ENCODE results near the gene GHRHR. TPM values are rescaled to one million over a fixed set of nuclear protein-coding genes. Genes with fewer than 3 reads are reported as not detected.

GHRHR gene
- total RNA-seq, 1 donor, result not detected

DNA sequence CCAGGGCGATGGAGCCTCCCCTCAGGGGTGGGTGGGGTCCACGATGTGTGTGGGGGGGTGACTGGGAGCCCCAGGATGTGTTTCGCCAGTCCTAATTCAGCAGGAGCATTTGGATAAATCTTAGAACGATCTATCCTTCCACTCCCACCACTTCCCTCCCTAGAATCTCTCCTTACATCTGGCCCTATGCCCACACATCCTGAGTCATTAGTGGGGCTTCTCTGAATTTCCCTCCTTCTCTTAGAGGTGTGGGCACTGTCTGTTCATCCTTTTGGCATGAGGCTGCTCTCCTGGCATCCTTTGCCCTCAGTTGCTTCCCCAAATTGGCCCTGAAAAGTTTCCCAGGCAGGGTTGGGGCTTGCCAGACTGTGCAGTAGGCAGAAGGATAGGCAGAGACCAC lies 1.6 kb downstream of the GHRHR start:
- no peak for DNase-seq (ENCODE audit: low read depth in 2 of 3, low spot score in 2 of 3)

DNA sequence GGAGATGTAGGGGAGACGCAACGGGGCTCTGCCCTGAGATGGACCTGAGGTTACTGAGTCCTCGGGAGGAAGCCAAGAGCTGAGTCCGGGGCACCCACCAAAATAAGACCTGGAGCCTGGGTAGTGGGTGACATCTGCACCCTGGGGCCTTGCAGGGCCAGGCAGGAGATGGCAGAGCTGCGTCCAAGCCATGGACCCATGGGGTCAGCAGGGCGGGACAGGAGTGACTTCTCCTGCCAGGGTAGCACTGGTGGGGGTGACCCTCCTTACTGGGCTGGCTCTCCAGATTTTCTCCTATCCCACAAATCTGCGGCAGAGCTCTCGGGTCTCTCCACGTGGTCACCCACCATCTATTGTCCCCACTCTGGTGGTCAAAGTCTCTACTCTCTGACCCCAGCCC lies 2.1 kb downstream of the GHRHR start:
- no peak for DNase-seq (ENCODE audit: low read depth in 2 of 3, low spot score in 2 of 3)

DNA sequence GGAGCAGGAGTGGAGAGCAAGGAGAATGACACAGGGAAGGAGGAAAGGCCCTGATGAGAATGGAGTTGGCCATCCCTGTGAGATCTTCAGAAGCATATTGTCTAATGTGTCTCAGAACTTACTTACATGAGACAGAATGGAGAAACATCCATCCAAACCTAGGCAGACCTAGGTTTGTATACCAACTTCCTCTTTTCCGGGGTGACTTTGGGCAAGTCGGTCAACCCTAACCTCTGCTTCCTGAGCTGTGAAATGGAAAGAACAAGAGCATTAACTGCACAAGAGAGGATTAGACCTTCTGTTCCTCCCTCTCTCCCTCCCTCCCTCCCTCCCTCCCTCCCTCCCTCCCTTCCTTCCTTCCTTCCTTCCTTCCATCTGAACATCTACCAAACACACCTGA lies 4.5 kb downstream of the GHRHR start:
- DNase-seq (ENCODE audit: low read depth in 2 of 3, low spot score in 2 of 3), result no peak

DNA sequence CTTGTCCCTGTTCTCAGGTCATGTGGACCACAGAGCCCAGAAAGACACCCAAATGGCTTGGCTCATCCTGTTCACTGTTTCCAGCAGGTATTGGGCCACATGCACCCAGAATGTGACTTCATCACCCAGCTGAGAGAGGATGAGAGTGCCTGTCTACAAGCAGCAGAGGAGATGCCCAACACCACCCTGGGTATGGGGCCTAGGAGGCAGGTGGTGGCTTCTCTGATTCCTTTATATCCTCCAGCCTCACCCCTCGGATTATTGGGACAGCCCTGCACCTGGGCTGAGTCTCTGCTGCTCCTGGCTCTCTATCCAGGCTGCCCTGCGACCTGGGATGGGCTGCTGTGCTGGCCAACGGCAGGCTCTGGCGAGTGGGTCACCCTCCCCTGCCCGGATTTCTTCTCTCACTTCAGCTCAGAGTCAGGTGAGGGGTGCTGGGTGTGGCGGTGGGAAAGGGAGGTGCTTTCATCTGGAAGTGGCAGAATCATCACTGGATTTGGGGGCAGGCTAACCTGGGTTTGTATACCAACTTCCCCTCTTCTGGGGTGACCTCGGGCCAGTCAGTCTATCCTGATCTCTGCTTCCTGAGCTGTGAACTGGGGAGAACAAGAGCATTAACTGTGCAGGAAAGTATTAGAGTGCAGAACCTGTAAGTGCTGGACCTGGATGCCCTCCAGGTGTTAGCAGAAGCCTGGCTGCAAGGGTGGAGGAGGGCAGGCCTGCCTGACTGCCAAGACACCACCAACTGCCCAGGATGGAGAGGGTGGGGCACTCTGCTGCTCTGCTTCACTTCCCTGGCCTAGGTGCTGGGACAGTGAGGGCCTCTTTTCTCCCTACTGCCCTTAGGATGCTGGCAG lies 5.2 kb downstream of the GHRHR start:
- no peak for DNase-seq (ENCODE audit: low read depth in 2 of 3, low spot score in 2 of 3)

DNA sequence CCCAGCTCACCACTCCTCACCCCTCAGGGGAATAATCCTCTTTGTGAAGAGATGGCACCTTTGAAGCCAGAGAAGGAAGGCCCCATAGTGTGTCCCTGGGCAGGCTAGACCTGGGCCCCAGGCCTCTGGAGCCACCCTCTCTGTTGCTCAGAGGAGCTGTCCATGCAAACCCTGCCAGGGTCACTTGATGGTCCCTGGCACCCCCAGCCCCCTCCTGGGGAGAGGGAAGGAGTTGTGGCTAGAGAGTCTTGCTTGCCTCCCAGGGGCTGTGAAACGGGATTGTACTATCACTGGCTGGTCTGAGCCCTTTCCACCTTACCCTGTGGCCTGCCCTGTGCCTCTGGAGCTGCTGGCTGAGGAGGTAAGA lies 5.8 kb downstream of the GHRHR start:
- DNase-seq (ENCODE audit: low read depth in 2 of 3, low spot score in 2 of 3), result no peak

DNA sequence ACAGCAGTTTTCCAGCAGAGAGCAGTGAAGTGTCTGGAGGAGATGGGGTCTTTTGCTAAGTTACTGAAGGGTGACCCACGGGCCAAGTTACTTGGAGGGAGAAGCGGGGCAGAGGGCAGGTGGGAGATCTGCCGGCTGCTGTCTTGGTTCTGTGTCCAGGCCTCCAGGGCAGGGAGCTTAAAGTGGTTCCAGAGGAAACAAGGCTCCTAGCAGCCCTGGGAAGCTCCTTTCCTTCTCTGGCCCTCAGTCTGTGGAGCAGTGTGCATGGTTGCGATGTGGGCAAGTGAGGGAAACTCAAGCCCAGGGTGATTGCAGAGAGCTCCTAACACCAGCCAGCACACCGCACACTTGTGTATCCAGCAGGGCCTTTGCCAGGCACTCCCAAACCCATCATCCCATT lies 6.3 kb downstream of the GHRHR start:
- DNase-seq (ENCODE audit: low read depth in 2 of 3, low spot score in 2 of 3), result no peak

DNA sequence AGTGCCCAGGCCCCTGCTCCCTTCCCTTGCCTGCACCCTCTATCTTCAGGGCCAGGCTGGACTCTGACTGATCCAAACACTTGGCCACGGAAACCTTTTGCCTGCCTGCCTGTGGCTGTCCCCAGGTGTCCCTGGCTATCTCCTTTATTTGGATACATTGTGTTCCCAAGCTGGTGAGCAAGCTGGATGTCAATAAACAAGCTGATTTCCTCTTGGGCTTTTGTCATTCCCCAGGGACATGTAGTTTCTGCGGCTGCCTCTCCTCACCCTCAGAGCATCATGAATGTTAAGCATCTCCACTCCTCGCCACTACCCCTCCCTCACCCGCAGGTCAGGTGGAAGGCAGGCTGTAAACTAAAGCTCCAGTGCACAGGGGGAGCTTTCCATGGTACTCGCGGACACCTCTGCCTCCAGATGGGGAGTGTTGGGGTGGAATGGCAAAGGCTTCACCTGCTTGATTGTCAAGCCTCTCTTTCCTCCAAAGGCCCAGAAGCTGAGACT lies 6.9 kb downstream of the GHRHR start:
- DNase-seq (ENCODE audit: low read depth in 2 of 3, low spot score in 2 of 3), result no peak

DNA sequence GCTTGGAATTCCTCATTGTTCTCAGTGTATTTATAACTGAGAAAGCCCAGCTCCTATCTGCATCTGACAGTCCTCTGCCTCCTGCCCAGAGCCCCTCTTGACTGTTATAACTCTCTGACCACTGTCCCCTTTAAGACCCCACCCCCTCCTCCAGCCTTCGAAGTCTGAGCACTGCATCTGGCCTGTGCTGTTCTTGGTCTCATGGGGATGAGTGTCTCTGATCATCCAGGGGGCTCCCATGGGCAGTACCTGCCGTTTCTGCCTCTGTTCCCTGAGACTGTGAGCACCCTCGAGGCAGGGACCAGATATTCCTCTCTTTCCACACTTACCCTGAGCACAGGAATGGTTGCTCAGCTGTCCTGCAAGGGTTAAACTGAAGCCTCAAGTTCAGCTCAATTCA lies 7.7 kb downstream of the GHRHR start:
- no peak for DNase-seq (ENCODE audit: low read depth in 2 of 3, low spot score in 2 of 3)

DNA sequence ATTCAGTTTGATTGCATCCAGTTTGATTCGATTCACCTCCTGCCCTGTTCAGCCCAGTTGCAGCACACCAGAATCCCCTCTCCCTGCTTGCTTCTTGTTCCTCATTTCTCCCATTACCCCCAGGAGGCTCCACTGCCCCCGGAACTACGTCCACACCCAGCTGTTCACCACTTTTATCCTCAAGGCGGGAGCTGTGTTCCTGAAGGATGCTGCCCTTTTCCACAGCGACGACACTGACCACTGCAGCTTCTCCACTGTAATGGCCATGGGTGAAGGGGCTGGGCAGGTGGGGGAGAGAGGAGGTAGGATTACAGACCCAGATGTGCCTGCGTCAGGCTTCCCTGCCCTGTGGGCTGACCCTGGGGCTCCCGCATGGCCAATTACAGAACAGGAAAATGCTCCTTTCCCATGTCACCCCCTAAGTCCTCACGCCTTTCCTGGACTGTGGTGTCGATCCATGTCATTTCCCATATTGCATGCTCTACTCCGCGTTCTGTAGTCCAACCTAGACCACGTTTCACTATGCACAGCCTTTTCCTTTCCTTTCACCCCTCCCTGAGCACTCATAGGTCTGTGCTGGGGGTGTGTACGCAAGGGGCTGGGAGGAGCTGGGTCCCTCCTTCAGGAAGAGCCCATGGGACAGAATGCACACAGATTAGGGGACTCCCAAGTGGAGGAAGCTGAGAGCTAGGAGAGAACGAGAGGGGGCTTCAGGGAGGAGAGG lies 8.2 kb downstream of the GHRHR start:
- no peak for DNase-seq (ENCODE audit: low read depth in 2 of 3, low spot score in 2 of 3)

DNA sequence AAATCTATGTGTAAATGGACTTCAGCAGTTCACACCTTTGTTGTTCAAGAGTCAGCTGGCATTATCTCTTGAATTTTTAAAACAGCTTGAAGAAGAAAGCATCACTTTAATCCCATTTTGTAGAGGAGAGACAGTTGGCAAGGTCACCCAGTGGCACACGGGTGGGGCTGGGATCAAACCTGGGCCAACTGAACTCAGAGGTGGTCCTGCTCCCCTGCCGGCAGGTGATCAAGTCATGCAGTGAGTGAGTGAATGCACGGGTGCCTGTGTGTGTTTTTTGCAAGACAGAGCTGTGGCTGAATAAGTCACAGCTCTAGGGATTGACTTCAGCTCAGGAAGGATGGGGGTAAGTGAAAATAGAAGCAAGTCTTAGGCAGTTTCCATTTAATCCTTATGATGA lies 9.5 kb downstream of the GHRHR start:
- no peak for DNase-seq (ENCODE audit: low read depth in 2 of 3, low spot score in 2 of 3)

DNA sequence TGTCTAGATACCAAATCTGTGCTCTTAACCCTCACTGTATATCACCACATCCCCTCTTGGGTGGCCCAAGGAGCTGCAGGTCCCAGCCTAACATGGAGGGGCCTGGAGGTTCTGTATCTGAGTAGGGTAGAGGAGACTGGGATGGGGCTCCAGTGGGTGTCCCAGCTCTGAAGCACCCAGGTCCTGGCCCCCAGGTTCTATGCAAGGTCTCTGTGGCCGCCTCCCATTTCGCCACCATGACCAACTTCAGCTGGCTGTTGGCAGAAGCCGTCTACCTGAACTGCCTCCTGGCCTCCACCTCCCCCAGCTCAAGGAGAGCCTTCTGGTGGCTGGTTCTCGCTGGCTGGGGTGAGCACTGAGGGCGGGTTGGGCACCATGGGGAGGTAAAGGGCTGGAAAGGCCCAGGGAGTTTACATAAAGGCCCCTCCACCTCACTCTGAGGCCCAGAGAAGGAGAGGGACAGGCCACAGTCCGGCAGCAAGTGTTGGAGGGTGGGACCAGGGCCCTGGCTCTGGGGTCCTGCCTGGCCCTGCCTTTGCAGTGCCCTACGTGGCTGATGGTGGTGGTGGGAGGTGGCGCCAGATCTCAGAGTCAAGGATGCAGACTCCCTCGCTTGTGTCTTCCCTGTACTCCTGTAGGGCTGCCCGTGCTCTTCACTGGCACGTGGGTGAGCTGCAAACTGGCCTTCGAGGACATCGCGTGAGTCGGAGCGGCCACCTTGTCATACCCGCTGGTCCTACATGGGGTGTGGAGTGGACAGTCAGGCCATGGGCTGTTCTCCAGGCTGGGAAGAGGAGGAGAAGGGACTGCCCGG lies 10.2 kb downstream of the GHRHR start:
- DNase-seq (ENCODE audit: low read depth in 2 of 3, low spot score in 2 of 3), result no peak

DNA sequence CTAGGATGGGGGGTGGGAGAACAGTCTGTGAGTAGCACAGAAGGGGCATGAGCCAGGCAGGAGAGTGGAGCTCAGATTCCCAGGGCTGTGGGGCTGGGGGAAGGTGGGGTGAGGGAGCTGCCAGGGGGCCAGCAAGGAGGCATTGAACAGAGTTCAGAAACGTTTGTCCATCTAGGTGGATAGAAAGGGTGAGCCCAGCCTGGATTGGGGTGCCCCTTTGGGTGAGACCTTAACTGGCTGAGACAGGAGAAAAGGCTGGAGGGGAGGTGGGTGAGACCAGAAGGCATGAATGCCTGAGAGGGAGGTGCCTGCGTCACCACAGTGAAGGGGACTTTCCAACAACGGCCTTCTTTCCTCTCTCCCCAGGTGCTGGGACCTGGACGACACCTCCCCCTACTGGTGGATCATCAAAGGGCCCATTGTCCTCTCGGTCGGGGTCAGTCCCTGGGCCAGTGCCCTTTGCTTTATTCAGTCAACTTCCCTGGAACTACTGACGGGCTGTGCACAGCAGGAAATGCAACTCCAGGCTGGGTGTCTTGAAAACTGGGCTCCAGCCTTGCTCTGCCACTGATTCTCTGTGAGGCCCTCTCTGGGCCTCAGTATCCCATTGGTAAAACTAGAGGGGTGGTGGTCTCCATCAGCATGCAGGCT lies 11.0 kb downstream of the GHRHR start:
- peak in 2 of 3 donors; percentile 80 to 81 for DNase-seq (ENCODE audit: low read depth in 2 of 3, low spot score in 2 of 3)

DNA sequence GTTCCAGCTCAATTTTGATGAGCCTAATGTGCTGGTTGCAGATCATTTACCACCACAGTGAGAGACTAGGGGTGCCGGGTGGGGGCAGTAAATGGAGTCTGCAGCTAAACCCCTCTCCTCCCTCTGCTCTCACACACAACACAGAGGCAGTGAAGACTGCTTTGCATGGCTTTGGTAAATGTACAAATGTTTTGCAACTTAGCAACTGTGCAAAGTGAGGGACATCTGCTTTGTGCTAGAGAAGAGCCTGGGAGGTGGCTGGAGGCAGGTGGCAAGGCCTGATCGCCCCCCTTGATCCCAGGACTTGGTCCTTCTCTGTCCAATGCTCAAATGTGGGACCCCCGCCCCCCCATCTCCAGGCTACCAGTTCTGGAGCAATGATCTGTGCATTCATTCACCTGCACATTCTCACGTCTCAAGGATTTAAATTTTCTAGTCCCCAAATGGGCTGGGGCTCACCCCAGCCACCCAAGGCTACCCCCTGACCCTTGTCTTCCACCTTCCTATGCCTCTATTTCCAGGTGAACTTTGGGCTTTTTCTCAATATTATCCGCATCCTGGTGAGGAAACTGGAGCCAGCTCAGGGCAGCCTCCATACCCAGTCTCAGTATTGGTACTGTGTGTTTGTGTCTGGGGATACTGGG lies 11.6 kb downstream of the GHRHR start:
- DNase-seq (ENCODE audit: low read depth in 2 of 3, low spot score in 2 of 3), result no peak

DNA sequence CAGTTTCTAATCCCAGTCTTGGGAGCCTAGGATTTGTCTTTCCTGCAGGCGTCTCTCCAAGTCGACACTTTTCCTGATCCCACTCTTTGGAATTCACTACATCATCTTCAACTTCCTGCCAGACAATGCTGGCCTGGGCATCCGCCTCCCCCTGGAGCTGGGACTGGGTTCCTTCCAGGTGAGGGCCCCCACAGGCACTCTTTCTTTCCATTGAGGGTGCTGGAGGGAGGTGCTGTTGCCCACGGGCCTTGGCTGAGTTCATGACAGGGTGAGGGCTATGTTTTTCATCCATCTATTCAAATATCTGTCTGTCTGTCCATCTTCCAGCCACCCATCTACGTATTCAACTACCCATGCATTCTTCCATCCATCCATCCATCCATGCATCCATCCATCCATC lies 12.6 kb downstream of the GHRHR start:
- no peak for DNase-seq (ENCODE audit: low read depth in 2 of 3, low spot score in 2 of 3)

DNA sequence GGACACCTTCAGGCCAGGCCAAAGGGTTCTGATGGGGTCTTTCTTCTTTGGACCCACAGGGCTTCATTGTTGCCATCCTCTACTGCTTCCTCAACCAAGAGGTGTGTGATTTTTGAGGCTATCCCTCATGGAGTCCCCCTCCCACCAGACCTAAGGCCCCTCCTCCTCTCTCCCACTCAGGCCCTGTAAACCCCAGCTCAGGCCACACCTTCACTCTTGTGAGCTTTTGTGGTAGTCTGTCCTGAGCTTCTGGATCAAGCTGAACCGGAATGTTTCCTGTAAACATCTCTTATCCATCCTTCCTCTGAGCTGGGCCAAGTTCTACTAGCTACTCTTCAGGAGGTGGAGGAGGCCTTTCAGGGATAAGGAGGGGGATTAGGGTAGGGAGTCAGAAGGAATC lies 13.5 kb downstream of the GHRHR start:
- DNase-seq (ENCODE audit: low read depth in 2 of 3, low spot score in 2 of 3), result no peak

DNA sequence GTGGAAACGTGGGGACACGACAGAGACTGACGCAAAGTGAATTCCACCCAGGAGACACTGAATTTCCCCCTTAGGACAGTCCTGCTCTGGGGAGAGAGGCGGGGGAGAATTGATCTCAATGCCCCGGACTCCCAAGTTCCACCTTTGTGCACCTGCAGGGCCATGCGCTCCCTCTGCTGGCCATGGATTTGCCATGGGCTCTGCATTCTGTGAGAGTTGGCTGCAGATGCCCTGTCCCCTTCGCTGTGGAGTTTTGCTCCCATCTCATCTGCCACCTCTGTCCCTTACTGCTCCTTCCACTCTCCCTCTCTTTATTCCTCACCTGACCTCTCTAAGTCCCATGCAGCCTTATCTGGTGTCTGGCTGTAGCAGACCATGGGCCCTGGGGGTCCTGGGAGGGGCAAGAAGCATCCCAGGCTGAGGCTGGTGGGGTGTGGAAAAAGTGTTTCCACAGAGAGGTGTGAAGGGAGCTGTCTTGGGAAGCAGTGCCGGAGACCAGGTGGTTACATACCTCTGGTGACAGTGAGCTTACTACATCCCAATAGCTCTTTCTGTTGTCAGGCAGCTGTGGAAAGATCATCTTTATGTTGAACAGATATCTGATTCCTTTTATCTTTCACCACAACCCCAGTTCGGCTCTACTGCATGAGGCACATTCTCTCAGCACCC lies 14.3 kb downstream of the GHRHR start:
- DNase-seq (ENCODE audit: low read depth in 2 of 3, low spot score in 2 of 3), result peak in 2 of 3 donors; percentile 35 to 57

DNA sequence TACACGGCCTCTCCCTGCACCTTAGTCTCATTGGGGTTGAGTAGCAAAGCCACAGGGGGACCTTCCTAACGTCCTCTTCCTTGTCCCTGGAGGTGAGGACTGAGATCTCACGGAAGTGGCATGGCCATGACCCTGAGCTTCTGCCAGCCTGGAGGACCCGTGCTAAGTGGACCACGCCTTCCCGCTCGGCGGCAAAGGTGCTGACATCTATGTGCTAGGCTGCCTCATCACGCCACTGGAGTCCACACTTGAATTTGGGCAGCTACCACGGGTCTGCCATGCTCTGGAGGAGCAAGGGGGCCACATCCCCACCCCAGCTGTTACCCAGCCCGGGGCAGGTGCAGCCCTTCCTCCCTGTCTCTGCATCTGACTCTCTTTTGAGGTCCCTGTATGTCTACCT lies 15.3 kb downstream of the GHRHR start:
- no peak for DNase-seq (ENCODE audit: low read depth in 2 of 3, low spot score in 2 of 3)

DNA sequence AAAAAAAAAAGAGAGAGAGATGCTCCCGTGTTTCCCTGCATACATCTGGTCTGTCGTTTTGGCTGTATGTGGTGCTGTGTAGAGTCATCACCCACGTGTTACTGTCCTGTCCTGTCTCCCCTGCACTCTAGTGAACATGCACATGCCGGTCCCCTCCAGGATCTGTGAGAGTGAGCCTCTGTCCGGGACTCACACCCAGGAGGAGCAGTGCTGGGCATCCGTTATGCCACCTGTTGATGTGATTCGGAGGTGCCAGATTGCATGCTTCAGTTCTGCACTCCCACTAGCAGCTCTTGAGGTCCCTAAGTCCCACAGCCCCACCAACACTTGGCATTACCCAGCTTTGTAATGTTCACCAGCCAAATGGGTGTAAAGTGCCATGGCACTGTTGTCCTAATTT lies 16.4 kb downstream of the GHRHR start:
- DNase-seq (ENCODE audit: low read depth in 2 of 3, low spot score in 2 of 3), result no peak

DNA sequence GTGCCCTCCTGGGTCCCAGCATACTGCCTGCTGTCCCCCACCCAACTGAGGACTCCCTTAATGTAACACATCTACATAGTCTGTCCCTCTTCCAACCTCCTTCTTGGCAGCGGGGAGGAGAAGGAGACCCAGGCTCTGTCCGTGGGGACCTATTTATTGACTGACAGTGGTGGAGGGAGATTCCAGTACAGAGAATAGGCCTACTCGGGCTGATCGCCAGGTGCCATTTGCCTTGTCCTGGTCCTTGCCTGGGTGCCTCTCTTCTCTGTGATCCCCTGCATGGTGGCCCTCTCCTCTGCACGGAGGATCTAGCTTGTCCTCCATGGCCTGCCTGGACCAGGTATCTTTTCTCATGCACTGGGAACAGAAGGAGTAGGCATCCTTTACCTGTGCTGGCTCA lies 17.0 kb downstream of the GHRHR start:
- DNase-seq (ENCODE audit: low read depth in 2 of 3, low spot score in 2 of 3), result no peak
